Measurements from ENCODE around the gene HNMT. TPM values are rescaled to one million over a fixed set of nuclear protein-coding genes. Genes with fewer than 3 reads are reported as not detected.

The HNMT gene
- total RNA-seq, 4 donors from 2014 or later = 21.5 to 122 (median 60.4) TPM

DNA sequence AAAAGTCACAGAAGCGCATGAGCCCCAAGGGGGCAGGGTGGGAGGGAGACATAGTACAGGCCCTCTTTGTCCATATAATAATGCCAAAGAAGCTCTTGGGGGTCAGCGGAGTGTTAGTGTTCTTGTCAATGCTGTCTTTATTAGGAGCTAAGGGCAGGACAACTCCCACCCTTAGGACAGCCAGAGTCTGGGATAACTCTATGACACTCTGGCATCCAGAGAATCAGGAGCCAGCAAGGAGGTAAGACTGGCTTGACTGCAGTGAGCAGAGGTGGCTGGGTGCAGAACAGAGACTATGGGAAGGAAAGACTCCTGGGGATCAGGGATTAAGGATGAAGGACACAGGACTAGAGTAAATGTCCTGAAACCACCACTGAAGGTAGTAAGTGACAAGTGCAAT lies 19.0 kb upstream of the HNMT start:
- Histone ChIP-seq H3K4me3 (no peak overlapping the region), H3K4me1 (no peaks in the 10 kb centered on the region), H3K27me3 (no peaks in the 10 kb centered on the region), H3K27ac (no peak overlapping the region), H3K9me3 (no peaks in the 10 kb centered on the region), H3K36me3 (no peaks in the 10 kb centered on the region)
- intact Hi-C loops (cut with DNase I; ENCODE audit: low total_unique reads) = no loop called here
- no peak for DNase-seq
- no peak for TF ChIP-seq POLR2A (IDR thresholded peaks at IDR 0.05)
- TF ChIP-seq, protein P1, sequence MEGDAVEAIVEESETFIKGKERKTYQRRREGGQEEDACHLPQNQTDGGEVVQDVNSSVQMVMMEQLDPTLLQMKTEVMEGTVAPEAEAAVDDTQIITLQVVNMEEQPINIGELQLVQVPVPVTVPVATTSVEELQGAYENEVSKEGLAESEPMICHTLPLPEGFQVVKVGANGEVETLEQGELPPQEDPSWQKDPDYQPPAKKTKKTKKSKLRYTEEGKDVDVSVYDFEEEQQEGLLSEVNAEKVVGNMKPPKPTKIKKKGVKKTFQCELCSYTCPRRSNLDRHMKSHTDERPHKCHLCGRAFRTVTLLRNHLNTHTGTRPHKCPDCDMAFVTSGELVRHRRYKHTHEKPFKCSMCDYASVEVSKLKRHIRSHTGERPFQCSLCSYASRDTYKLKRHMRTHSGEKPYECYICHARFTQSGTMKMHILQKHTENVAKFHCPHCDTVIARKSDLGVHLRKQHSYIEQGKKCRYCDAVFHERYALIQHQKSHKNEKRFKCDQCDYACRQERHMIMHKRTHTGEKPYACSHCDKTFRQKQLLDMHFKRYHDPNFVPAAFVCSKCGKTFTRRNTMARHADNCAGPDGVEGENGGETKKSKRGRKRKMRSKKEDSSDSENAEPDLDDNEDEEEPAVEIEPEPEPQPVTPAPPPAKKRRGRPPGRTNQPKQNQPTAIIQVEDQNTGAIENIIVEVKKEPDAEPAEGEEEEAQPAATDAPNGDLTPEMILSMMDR (IDR thresholded peaks at IDR 0.05) = no peak

DNA sequence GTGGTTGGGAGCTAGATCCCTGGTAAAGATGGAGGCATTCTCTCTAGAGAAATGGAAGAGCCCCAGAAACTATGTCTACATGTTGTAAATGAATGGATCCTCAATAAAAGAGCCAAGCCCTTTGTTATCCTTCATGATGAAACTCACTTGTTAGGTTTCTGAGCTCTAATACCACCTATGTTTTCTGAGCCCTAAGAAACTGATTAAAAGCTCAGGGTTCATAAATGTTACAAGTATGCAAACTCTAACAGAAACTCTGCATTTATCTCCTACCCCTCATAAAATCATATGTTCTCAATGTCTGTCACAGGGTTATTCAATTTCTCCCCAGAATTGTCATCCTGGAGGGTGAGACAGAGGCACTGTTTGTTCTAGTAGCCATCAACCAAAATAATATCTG lies 18.0 kb upstream of the HNMT start:
- intact Hi-C loops (cut with DNase I; ENCODE audit: low total_unique reads) = no loop called here
- H3K4me3 ChIP-seq = no peak overlapping the region
- H3K4me1 ChIP-seq = no peaks in the 10 kb centered on the region
- no peak for TF ChIP-seq POLR2A (IDR thresholded peaks at IDR 0.05)
- TF ChIP-seq, protein P1 (IDR thresholded peaks at IDR 0.05) = no peak
- no peaks in the 10 kb centered on the region for H3K9me3 ChIP-seq
- H3K36me3 ChIP-seq = no peaks in the 10 kb centered on the region
- no peaks in the 10 kb centered on the region for H3K27me3 ChIP-seq
- no peak for DNase-seq
- H3K27ac ChIP-seq = no peak overlapping the region

GRCh38 chr2:137947032-137947727 lies 17.1 kb upstream of the HNMT start:
- TF ChIP-seq POLR2A (IDR thresholded peaks at IDR 0.05) = no peak
- TF ChIP-seq, protein P1 (IDR thresholded peaks at IDR 0.05) = no peak
- intact Hi-C loops (cut with DNase I; ENCODE audit: low total_unique reads) = no loop called here
- no peaks in the 10 kb centered on the region for H3K36me3 ChIP-seq

GRCh38 chr2:137947728-137948336 lies 16.4 kb upstream of the HNMT start:
- TF ChIP-seq, protein P1 (IDR thresholded peaks at IDR 0.05) = peak; percentile 39 to 62 (median 54)
- TF ChIP-seq POLR2A (IDR thresholded peaks at IDR 0.05) = no peak
- Histone ChIP-seq H3K9me3 (no peaks in the 10 kb centered on the region), H3K27ac (no peak overlapping the region), H3K36me3 (no peaks in the 10 kb centered on the region), H3K4me1 (no peaks in the 10 kb centered on the region), H3K4me3 (no peak overlapping the region), H3K27me3 (no peaks in the 10 kb centered on the region)
- peak; percentile 65 to 67 for DNase-seq
- intact Hi-C loops (cut with DNase I; ENCODE audit: low total_unique reads) = no loop called here

More at GRCh38 chr2:137947032-137947727, 17.1 kb upstream of the HNMT start:
- H3K9me3 ChIP-seq = no peaks in the 10 kb centered on the region
- no peak for DNase-seq
- no peaks in the 10 kb centered on the region for H3K27me3 ChIP-seq
- H3K4me3 ChIP-seq = no peak overlapping the region
- H3K4me1 ChIP-seq = no peaks in the 10 kb centered on the region
- no peak overlapping the region for H3K27ac ChIP-seq

DNA sequence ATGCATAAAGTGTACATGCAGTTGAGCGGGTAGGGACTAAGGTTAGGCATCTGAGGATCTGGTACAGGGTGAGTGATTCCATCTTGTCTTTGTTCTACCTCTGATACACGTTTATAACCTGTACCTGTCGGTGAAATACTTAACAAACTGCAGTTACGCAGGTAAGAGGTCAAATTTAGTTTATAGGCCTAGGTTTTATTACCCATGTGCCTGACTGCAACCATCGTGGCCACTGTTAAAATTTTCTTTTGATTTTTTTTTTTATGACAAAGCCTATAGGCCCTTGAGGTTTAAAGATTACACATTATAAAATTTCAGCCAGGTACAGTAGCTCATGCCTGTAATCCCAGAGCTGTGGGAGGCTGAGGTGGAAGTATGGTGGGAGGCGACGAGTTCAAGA lies 15.4 kb upstream of the HNMT start:
- intact Hi-C loops (cut with DNase I; ENCODE audit: low total_unique reads) = no loop called here

More for the DNA sequence above, 15.4 kb upstream of the HNMT start:
- TF ChIP-seq POLR2A (IDR thresholded peaks at IDR 0.05) = no peak
- TF ChIP-seq, protein P1 (IDR thresholded peaks at IDR 0.05) = no peak
- no peaks in the 10 kb centered on the region for H3K36me3 ChIP-seq
- no peaks in the 10 kb centered on the region for H3K27me3 ChIP-seq
- H3K4me1 ChIP-seq = no peaks in the 10 kb centered on the region
- H3K9me3 ChIP-seq = no peaks in the 10 kb centered on the region
- no peak overlapping the region for H3K4me3 ChIP-seq
- DNase-seq = no peak
- no peak overlapping the region for H3K27ac ChIP-seq
